GM18951 (cell line): Measurements from ENCODE around the gene NRXN2.

Source experiments
- POLR2A ChIP-seq: IDR thresholded peaks from 4 replicates; pipeline ENCODE4 v1.6.1; 2011; ENCODE audit warnings: mild to moderate bottlenecking; ENCODE audit not compliant: insufficient read length, insufficient read depth; ENCODE audit errors: extremely low read depth
- in situ Hi-C: fragments of 300-500 bp; cut with MboI; formaldehyde crosslinking; loops from one replicate; pipeline ENCODE4 v1.12.0; 2022; ENCODE audit warnings: low sequenced_read_pairs, mixed read lengths, inconsistent platforms; ENCODE audit not compliant: unreplicated experiment

NRXN2 gene

DNA sequence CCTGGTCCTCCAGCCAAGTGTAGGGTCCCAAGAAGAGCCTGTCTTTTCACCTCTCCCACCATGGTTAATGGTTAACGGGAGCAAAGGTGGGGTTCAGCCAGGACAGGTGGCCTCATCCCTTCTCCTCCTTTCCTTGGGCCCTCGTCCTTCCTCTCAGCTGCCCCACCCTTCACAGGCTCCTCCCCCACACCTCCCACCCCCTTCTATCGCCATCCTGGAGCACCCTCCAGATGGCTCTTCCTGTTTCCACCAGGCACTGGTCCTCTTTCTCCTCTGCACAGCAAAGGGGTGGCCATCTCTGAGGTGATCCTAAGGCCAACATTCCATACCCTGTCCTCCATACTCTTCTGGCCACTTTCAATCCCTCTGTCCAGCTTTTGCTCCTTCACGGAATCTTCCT is 83.1 kb downstream of the NRXN2 start:
- in situ Hi-C loops, result no loop called here
- TF ChIP-seq POLR2A, result no peak

DNA sequence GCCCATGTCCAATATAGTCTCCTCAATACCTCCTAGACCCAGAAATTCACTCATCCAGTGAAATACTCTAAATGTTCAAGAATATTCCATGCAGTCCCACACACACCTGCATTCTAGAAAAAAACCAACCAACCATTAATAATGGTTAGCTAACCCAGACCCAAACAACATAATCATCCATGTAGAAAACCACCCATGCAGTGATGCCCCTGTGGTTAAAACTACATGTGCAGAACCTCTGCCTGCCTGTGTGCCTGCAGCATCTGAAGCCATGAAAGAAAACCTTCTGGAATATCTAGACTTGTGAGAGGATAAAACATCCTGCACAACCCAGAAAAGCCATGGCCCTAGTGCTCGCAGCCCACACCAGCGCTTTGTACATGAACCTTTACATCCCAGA is 84.2 kb downstream of the NRXN2 start:
- in situ Hi-C loops, result no loop called here
- no peak for TF ChIP-seq POLR2A

DNA sequence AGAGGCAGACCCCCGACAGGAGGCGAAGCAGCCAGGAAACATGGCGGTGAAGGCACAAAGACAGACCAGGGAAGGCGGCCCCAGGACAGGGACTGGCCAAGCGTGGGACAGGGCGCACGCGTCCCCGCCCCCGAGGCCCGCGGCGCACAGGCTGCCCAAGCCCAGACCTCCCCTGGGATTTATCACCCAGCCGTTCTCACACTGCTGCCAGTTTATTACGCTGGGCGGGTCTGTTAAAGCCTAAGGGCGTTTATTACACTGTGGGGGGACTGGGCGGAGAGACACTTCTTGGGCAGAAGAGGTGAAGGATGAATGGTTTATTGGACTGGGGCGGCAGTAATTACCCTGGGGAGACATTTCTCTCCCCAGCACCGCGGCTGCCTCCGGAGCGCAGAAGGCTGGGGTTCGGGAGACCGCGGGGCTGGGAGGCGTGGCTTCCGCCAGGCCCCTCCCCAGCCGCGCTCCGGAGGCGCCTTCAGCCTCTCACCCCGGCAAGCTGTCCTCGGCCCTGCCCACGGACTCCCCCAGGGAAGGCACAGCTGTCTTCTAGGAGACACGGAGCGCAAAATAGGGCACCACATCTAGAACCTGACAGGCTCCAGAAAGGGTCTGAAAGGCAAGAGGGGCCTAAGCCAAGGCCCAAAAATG is 84.9 kb downstream of the NRXN2 start:
- no peak for TF ChIP-seq POLR2A
- in situ Hi-C loops, result no loop called here

DNA sequence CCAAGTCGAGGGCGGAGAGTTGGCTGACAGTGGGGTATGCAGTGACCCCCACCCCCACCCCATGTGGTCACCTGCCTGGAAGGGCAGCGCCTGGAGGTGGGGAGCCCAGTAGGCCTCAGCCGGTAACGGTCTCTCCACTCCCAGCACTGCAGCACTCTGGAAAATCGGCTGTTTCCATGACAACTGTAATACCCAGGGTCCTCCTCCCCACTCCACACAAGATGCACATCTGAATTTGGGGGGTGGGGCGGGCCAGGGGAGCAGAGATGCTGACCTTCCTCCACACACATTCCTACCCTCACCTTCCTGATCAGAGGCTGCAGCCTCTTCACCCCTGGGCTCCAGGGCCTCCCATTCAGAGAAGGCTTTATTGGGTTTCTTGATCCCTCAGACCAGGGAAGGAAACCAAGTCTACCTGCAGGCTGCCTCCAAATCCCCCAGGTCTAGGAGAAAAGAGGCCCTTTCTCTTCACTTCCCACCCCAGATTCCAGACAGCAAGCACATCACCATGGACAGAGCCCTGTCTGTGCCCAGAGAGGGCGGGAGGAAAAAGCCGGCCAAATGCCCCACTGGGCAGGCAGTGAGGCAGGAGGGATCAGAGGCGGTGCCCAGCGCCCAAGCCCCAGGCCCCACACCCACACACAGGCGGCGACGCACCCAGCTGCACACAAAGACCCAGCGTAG is 85.5 kb downstream of the NRXN2 start:
- no peak for TF ChIP-seq POLR2A
- in situ Hi-C loops, result no loop called here

DNA sequence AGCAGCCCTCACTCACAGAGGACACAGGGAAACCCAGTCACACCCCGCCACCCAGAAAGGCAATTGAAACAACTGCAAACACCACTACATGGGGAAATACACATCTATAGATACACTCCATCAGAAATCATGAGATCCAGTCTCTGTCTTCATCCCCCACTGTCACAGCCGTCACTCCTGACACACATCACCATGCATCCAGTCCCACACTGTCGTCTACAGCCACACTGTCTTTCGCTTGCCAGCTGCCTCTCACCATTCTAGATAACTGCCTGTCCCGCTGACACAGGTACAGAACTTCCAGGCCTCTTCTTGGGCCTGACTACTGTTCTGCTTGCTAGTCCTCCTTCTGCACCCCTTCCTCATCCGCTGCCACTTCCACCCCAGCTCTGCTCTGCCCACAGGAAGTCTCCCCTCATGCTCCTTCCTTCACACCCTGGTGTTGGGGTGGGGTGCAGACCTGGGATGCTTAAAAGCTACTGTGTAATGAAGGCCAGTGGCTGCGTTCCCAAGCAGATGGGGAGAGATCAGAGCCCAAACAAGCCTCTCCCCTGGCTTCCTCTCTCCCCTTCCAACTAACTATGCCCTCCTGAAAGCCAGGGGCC is 89.3 kb downstream of the NRXN2 start:
- in situ Hi-C loops, result no loop called here
- TF ChIP-seq POLR2A, result no peak

DNA sequence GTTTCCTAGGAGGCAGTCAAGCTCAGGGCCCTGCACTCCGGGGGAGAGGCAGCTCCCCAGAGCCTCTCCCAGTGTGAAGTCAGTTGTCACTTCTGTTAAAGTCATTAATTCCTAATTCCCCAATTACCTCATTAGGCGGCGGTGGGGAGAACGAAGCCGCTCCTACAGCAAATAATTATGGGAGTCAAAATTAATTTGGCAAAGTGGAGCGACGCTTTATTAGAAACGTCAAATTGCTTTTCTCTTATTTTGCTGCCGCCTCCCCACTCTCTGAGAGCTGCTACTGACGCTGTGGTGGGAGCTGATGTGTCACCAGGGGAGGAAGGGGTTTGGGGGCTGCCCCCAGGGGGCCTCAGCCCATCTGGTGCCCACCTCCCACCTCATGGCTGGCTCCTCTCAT is 90.3 kb downstream of the NRXN2 start:
- TF ChIP-seq POLR2A, result no peak
- in situ Hi-C loops, result no loop called here

DNA sequence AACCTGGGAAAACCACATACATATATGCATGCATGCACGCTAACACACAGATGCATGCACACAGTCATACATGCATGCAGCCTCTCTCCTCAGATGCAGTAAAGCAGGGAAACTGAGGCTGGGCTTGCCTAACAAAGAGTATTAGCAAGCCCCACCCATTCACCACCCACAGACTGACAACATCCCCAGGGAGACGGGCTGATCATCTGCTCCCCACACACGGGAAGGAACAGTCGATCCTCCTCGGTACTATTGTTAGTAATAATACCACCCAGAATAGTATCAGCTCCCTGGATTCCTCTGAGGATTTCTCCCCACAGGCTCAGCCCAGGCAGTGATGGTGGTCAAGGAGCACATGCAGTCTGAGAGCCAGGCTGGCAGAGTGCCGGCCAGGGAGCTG is 90.8 kb downstream of the NRXN2 start:
- TF ChIP-seq POLR2A, result no peak
- in situ Hi-C loops, result no loop called here

DNA sequence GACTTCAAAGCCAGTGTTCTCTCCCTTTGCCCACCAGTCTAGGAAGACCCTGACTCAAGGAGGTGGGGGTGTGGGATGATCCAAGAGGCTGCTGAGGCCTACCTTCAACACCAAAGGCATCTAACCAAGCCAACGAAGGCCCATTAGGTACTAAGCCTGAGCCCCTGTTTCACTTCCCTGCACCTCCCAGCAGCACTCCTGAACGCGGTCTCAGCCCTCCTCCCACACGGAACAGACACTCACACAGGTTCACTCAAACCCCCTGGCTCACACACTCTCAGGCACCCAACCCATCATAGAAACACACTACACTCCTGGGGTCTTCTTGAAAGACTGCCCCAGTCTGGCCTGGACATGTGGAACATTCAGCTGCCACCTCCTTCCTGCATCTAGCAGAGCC is 91.3 kb downstream of the NRXN2 start:
- in situ Hi-C loops, result no loop called here
- no peak for TF ChIP-seq POLR2A

DNA sequence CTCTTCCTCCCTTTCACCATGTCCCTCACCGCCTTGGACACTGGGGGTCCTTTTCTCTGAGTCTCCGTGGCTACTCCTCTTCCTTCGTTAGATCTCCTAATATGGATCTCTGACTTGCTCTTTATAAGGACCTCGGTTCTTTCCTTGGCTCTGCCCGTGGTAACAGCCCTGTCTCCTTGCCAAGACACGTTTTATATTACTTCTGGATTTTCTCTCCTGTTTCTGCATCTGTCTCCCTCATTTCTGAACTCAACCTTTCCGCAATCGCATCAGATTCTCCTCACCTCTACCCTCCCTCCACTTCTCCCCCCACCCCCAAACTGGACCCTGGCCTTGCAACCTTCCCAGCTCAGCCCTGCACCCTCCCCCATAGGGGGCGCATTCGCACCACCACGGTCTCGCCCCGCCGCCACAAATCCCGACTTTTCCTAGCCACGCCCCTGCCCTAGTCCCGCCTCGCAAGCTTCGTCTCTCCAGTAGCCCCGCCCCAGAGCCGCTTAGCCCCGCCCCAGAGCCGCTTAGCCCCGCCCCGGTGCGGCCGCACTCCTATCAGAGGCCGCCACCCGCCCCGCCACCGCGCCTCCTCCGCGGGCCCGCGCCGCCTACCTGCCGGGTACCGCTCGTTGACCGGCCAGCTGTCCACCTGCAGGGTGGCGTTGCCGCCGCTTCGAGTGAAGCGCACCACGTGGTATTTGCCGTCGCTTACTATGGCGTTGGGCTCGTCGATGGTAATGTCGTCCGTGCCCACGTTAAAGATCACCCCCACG is 93.0 kb downstream of the NRXN2 start:
- no peak for TF ChIP-seq POLR2A
- in situ Hi-C loops, result no loop called here

DNA sequence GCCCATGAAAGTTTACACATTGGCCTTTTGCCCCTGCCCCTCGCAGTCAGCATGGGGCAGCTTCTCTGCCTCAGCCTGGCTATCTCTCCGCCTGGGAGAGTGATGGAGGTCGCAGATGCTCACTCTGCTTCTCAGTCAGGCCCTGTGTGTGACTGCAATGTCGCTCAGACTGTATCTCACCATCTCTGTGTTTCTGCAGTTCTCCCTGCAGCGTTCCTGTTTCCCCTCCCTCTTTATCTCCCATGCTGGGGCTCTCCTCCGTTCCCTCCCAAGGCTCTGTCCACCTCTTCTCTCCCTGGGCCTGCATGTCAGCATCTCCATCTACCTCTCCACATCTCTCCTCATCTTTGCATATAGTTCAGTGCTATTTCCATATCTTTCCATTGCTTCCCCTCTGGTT is 93.9 kb downstream of the NRXN2 start:
- in situ Hi-C loops, result no loop called here
- no peak for TF ChIP-seq POLR2A

DNA sequence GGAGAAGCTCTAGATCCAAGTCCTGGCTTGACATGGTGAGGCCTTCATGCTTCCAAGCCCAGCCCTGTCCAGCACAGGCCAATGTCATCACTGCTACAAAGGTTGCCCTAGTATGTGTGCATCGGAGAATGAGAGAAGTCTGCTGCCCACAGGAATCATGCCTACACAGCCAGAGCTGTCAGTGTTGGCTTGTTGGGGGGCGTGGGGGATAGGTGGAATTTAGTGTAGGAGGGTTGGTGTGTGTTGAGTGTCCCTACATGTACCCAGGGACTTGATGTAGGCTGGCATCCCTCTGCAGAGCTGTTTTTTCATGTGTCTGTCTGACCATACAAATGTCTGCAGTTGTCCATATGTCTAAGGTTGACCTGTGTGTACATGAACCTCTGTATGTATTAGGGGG is 94.4 kb downstream of the NRXN2 start:
- no peak for TF ChIP-seq POLR2A
- in situ Hi-C loops, result no loop called here

DNA sequence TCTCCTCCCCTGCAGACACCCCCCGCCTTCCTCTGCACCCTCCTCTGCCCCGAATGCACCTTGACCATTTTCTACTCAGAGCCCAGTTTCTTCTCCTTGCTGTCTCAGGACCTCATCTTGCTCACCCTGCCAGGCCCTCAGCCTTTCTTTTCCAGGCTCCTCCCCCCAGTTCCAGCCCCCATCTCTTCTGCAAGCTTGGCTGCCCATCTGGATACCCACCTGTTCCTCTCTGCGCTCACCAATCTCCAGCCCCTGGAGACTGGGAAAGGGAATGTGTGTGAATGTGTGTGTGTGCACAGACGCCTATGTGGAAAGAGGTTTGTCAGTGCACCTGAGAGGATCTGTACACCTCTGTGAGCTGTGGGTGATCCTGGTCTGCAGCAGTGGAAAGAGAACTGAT is 95.6 kb downstream of the NRXN2 start:
- TF ChIP-seq POLR2A, result no peak
- in situ Hi-C loops, result no loop called here

DNA sequence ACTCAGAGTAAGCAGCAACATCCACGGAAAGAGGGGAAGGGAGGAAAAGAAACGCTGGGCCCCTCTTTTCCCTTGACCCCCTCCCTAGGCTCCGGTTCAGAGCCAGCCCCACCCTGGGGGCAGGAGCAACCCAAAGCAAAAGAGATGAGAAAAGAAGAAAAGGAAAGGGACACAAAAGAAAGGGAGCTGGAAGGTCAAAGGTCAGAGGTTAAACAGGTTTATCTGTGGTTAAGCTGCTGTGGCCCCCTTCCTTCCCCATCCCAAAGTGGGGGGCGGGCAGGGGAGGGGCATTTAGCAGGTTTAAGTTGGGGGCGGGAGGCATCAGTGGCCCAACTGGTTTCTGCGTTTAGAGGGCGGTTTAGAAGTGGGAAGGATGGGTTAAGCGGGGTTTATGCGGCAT is 96.4 kb downstream of the NRXN2 start:
- no peak for TF ChIP-seq POLR2A
- in situ Hi-C loops, result no loop called here

DNA sequence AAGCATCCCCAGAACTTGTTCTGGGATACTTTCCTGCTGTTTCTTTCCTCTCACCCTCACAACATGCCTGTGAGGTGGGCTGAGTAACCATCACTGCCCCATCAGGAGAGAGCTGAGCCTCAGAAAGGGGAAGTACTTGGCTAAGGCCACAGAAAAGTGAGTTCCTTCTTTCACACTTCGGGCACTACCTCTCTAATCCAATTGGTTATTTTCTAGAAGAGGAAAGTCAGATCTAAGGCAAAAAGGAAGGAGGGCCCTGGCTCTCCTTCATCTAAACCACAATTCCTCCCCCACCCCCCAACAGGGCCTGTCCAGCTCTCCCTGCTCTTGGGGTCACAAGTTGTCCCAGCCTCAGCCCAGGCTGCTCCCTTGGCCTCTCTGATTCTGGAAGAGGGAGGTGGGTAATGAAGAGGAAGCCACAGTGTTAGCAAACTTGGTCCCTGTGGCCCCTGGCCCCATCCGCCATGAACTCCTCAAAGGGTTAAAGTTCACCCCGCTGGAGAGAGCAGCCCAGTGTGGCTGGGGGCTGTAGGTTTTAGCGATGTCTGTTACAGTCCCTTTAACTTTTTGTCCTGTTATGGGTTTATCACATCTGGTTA is 98.0 kb downstream of the NRXN2 start:
- TF ChIP-seq POLR2A, result no peak
- in situ Hi-C loops, result no loop called here

DNA sequence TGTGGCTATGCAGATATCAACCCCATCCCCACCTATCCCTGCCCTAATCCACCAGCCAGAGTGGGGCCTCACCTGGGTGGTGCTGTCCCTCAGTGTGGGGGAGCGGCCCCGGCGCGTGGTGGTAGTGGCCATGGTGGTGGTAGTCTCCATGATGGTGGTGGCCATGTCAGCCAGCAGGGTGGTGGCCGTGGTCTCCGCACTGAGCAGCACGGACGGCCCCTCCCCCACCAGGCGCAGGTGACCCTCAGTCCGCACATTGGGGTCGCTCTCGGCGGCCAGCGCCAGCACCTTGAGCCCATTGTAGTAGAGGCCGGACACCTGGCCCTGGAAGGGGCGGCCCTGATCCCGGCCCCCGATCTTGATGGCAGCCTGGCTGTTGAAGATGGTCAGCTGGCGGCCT is 100.3 kb downstream of the NRXN2 start:
- in situ Hi-C loops, result no loop called here
- TF ChIP-seq POLR2A, result no peak
